ENCODE results near the gene MESD.

DNA sequence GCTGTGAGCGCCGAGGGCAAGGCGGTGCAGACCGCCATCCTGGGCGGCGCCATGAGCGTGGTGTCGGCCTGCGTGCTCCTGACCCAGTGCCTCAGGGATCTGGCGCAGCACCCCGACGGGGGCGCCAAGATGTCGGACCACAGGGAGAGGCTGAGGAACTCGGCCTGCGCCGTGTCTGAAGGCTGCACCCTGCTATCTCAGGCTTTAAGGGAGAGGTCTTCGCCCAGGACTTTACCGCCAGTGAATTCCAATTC is 13.4 kb upstream of the MESD start:
- TF ChIP-seq BACH1 (tag; IDR thresholded peaks at IDR 0.05), result no peak
- no peak for TF ChIP-seq PKNOX1 (IDR thresholded peaks at IDR 0.05)
- TF ChIP-seq CHD2 (IDR thresholded peaks at IDR 0.05; ENCODE audit: low read depth, low read length), result no peak
- no peak for TF ChIP-seq CTCF (IDR thresholded peaks at IDR 0.05 in 2 of 3, conservative IDR thresholded peaks at IDR 0.05 in 1 of 3; ENCODE audit: insufficient read depth in 2 of 3, low read depth in 1 of 3, low read length in 3 of 3)
- TF ChIP-seq, protein P1, sequence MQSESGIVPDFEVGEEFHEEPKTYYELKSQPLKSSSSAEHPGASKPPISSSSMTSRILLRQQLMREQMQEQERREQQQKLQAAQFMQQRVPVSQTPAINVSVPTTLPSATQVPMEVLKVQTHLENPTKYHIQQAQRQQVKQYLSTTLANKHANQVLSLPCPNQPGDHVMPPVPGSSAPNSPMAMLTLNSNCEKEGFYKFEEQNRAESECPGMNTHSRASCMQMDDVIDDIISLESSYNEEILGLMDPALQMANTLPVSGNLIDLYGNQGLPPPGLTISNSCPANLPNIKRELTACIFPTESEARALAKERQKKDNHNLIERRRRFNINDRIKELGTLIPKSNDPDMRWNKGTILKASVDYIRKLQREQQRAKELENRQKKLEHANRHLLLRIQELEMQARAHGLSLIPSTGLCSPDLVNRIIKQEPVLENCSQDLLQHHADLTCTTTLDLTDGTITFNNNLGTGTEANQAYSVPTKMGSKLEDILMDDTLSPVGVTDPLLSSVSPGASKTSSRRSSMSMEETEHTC (IDR thresholded peaks at IDR 0.05), result no peak
- TF ChIP-seq, protein P2, sequence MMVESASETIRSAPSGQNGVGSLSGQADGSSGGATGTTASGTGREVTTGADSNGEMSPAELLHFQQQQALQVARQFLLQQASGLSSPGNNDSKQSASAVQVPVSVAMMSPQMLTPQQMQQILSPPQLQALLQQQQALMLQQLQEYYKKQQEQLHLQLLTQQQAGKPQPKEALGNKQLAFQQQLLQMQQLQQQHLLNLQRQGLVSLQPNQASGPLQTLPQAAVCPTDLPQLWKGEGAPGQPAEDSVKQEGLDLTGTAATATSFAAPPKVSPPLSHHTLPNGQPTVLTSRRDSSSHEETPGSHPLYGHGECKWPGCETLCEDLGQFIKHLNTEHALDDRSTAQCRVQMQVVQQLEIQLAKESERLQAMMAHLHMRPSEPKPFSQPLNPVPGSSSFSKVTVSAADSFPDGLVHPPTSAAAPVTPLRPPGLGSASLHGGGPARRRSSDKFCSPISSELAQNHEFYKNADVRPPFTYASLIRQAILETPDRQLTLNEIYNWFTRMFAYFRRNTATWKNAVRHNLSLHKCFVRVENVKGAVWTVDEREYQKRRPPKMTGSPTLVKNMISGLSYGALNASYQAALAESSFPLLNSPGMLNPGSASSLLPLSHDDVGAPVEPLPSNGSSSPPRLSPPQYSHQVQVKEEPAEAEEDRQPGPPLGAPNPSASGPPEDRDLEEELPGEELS (CRISPR knock-in tag; IDR thresholded peaks at IDR 0.05; ENCODE audit: borderline replicate concordance), result no peak
- TF ChIP-seq U2AF2 (optimal IDR thresholded peaks at IDR 0.05; ENCODE audit: low read depth, low read length), result no peak
